Dendritic cell treated with granulocyte-macrophage colony-stimulating factor and Interleukin-4, amounts not matched to agents 40 ng/mL and 50 ng/mL, for 4 days (primary cell): ENCODE measurements around the gene STMND1.
A peak's percentile ranks its signal among the peaks of the same experiment; 100 is the strongest.
"Not testable (repeated sequence)": the region's sequence is repeated elsewhere in the genome, so short reads cannot be mapped to it uniquely, and the experiment has no call there.

Source experiments
- H3K27ac Mint-ChIP-seq: one replicate; pipeline ENCODE4 v1.8.0; 2022; ENCODE audit warnings: mild to moderate bottlenecking, mixed read lengths
- H3K27me3 Mint-ChIP-seq: one replicate; pipeline ENCODE4 v1.8.0; 2022; ENCODE audit warnings: mild to moderate bottlenecking, mixed read lengths
- H3K36me3 Mint-ChIP-seq: one replicate; pipeline ENCODE4 v1.8.0; 2022; ENCODE audit warnings: low read depth, mixed read lengths
- H3K4me1 Mint-ChIP-seq: one replicate; pipeline ENCODE4 v1.8.0; 2022; ENCODE audit warnings: low read depth, mixed read lengths
- H3K4me3 Mint-ChIP-seq: one replicate; pipeline ENCODE4 v1.8.0; 2022; ENCODE audit warnings: mild to moderate bottlenecking, moderate library complexity, mixed read lengths
- H3K9me3 Mint-ChIP-seq: one replicate; pipeline ENCODE4 v1.8.0; 2022; ENCODE audit warnings: mixed read lengths
- intact Hi-C: fragments of 100-400 bp; cut with micrococcal nuclease; formaldehyde crosslinking; loops from one replicate; pipeline ENCODE4 v1.15.0; 2022

The STMND1 gene

DNA sequence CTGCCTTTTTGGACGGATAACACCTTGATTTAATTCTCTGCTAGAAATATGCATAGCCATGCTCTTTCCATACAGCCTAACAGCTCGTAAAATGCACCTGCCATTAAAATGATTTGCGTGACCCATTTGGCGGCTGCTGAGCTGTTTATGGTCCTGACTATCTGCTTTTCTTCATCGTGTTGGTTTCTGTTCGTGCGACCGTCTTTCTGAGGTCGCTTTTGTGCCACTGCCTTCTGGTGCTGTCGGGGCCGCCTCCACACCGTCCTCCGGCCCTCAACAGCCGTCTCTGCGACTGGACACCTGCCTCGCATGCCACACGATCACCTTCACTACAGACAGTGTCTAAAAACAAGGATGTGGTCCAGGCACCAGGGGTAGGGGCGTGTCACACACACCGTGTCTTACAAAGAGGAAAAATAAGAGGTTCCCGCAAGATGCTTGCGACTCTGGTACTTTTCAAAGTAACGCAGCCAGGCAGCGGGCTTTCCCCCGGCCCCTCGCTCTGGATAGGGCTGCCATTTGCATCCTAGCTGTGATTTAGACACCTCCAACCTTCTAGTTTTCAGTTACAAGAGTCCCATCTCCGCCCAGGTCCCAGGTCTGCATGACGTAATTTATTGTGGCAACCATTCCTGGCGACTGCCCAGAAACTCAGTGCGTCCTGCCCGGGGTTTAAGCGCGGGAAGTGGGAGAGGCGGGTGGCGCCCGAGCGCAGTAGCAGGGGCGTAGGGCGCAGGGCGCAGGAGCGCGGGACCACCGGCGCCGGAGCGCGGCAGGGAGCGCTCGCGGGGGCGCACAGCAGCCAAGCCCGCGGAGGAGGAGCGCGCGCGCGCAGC, at the start of gene STMND1:
Gene STMND1 (plus strand): TSS at position 629 of the 836 bp plus-strand sequence. CDS start 208 bp downstream, outside the sequence.
- no peak within 1 kb of the TSS for H3K27ac Mint-ChIP-seq
- H3K4me1 Mint-ChIP-seq: peaks cover 22% of the 10 kb centered on the region
- H3K36me3 Mint-ChIP-seq: no peaks in the 10 kb centered on the region
- H3K9me3 Mint-ChIP-seq: no peaks in the 10 kb centered on the region
- intact Hi-C loops: no loop called here
- peaks cover 53% of the 10 kb centered on the region for H3K27me3 Mint-ChIP-seq
- peak within 1 kb of the TSS; percentile 68 for H3K4me3 Mint-ChIP-seq

DNA sequence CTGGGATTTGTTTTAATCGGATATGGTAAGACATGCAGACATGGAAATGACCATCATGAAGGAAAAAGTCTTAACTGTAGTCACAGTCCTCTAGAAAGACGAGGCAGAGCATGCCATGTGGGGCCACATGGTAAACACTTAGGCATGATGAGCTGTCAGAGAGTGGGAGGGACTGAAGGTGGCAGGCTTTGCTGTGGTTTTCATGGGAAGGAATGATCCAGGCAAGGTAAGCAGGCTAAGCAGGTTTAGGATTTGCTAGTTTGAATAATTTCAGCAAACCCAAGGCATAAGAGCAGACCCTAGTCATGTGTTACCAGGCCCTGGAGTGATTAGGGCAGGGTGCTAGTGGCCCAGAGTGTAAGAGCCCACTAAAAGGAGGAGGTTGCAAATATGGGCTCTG, 47.2 kb upstream of the STMND1 start:
- intact Hi-C loops: no loop called here
- H3K4me3 Mint-ChIP-seq: no peak overlapping the region
- no peaks in the 10 kb centered on the region for H3K9me3 Mint-ChIP-seq
- H3K27ac Mint-ChIP-seq: no peak overlapping the region
- no peaks in the 10 kb centered on the region for H3K27me3 Mint-ChIP-seq
- H3K36me3 Mint-ChIP-seq: no peaks in the 10 kb centered on the region
- no peaks in the 10 kb centered on the region for H3K4me1 Mint-ChIP-seq

DNA sequence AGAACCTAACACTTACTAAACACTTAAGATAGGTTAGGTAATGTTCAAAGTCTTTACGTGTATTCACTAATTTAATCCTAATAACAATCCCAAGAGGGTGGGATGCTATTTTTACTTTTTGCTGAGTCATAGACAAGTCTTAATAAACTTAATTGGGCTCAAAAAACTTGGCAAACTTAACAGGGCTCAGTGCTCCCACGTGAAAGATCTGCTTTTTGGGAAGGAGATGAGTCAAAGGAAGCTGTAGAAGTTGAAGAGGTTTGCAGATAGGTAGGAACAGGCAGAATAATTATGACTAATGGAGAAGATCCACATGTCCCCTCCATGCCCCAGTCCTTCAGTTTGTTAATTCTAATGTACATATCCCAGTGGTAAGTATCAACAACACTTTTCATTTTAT, 44.5 kb upstream of the STMND1 start:
- Mint-ChIP-seq H3K4me3 (no peak overlapping the region), H3K4me1 (no peaks in the 10 kb centered on the region), H3K9me3 (no peaks in the 10 kb centered on the region), H3K27ac (no peak overlapping the region), H3K27me3 (no peaks in the 10 kb centered on the region), H3K36me3 (no peaks in the 10 kb centered on the region)
- intact Hi-C loops: no loop called here

DNA sequence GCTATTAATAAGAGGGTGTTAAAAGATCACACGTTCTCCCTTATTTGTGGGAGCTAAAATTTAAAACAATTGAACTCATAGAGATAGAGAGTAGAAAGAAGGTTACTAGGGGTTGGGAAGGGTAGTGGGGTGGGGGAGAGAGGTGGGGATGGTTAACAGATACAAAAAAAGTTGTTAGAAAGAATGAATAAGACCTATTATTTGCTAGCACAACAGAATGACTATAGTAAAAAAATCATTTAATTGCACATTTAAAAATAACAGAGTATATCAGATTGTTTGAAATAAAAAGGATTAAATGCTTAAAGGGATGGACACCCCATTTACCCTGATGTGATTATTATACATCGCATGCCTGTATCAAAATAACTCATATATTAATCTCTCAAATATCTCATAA, 43.3 kb upstream of the STMND1 start:
- H3K36me3 Mint-ChIP-seq: no peaks in the 10 kb centered on the region
- no peaks in the 10 kb centered on the region for H3K9me3 Mint-ChIP-seq
- H3K4me1 Mint-ChIP-seq: no peaks in the 10 kb centered on the region
- no peak overlapping the region for H3K27ac Mint-ChIP-seq
- intact Hi-C loops: no loop called here
- H3K4me3 Mint-ChIP-seq: no peak overlapping the region
- no peaks in the 10 kb centered on the region for H3K27me3 Mint-ChIP-seq

DNA sequence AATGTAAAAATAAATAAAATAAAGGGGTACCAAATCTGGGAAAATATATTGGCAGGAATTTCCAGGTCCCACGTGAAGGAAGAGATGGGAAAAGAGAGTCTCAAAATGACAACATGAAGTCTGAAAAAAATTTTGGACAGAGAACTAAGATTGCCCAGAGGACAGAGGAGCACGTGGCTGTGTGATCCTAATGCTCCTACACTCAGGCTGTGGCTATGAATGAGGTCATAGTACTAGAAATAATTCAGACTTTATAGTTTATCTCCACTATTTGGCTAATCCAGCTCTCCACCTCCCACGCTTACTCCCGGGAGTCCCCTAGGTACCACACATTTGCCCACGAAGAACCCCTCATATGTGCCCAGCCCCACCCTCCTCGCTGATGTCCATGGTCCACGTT, 42.8 kb upstream of the STMND1 start:
- Mint-ChIP-seq H3K27me3 (no peaks in the 10 kb centered on the region), H3K4me1 (no peaks in the 10 kb centered on the region), H3K9me3 (no peaks in the 10 kb centered on the region), H3K36me3 (no peaks in the 10 kb centered on the region), H3K4me3 (no peak overlapping the region), H3K27ac (no peak overlapping the region)
- intact Hi-C loops: no loop called here

DNA sequence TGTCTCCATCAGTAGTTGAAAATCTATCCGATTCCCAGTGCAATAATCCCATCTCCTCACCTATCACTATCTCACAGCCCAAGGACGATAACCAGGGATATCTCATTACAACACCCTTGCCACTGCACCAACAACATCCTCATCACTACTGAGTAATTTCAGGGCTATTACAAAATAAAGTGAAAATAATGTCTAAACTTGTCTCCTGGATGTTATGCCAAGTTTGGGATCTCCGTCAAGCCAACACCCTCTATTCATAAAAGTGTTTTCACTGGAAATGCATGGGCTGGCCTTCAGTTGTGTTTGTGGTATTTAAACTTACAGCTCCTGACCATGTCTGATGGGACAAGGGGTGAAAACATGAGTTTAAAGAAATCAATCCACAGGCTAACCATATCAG, 42.0 kb upstream of the STMND1 start:
- Mint-ChIP-seq H3K9me3 (no peaks in the 10 kb centered on the region), H3K4me1 (no peaks in the 10 kb centered on the region), H3K27ac (no peak overlapping the region), H3K27me3 (no peaks in the 10 kb centered on the region), H3K4me3 (no peak overlapping the region), H3K36me3 (no peaks in the 10 kb centered on the region)
- intact Hi-C loops: no loop called here

DNA sequence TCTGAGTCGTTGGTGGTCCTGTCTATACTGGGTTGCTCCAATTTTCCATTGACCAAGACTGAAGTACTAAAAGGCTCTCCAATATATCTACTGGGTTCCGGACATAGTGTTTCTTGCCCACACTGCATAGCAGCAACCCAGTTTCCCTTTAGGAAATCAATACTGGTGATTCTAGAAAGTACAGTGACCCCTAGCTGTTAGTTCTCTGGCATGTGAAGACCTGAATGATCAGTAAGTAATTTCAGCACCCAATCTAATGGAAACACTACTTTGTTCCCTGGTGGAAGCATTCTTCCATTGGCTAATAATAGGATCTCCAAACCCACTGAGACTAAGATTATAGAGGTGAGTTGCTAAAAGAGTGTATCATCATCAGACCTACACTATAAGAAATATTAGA, 40.8 kb upstream of the STMND1 start:
- no peak overlapping the region for H3K27ac Mint-ChIP-seq
- no peaks in the 10 kb centered on the region for H3K9me3 Mint-ChIP-seq
- H3K4me3 Mint-ChIP-seq: no peak overlapping the region
- no peaks in the 10 kb centered on the region for H3K36me3 Mint-ChIP-seq
- intact Hi-C loops: no loop called here
- H3K27me3 Mint-ChIP-seq: no peaks in the 10 kb centered on the region
- no peaks in the 10 kb centered on the region for H3K4me1 Mint-ChIP-seq

DNA sequence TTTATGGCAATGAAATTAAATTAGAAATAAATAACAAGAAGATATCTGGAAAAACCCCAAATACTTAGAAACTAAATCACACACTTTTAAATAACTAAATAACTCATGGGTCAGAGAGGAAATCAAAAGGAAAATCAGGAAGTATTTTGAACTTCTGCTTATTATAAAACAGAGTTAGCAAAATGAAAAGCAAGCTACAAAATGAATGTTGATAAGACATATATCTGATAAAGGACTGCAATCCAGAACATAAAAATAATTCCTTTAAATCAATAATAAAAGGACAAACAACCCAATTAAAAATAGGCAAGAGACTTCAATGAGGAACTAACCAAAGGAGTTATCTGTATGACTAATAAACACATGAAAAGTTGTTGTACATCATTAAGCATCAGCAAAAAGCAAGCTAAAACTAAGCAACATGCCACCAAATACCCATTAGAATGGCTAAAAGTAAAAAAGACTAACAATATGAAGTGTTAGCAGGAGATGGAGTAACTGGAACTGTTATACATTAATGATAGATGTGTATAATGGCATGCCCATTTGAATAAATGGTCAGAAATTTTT, 38.9 kb upstream of the STMND1 start:
- intact Hi-C loops: no loop called here
- no peaks in the 10 kb centered on the region for H3K4me1 Mint-ChIP-seq
- no peaks in the 10 kb centered on the region for H3K9me3 Mint-ChIP-seq
- H3K27ac Mint-ChIP-seq: no peak overlapping the region
- no peaks in the 10 kb centered on the region for H3K36me3 Mint-ChIP-seq
- H3K27me3 Mint-ChIP-seq: no peaks in the 10 kb centered on the region
- H3K4me3 Mint-ChIP-seq: no peak overlapping the region

DNA sequence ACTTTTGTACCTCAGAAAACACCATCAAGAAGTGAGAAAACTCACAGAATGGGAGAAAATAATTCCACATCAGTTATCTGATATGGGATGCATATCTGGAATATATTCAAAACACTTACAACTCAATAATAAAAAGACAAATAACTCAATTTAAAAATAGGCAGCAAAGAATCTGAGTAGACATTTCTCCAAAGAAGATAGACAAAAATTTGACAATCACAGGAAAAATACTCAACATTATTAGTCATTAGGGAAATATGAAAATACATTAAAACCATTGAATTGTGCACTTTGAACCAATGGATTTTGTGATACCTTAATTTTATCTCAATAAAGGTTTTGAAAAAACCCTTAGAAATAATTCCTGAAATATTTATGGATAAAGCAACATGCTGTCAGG, 36.9 kb upstream of the STMND1 start:
- Mint-ChIP-seq H3K36me3 (no peaks in the 10 kb centered on the region), H3K27me3 (no peaks in the 10 kb centered on the region), H3K4me3 (no peak overlapping the region), H3K27ac (no peak overlapping the region), H3K9me3 (peaks cover 17% of the 10 kb centered on the region), H3K4me1 (no peaks in the 10 kb centered on the region)
- intact Hi-C loops: no loop called here

DNA sequence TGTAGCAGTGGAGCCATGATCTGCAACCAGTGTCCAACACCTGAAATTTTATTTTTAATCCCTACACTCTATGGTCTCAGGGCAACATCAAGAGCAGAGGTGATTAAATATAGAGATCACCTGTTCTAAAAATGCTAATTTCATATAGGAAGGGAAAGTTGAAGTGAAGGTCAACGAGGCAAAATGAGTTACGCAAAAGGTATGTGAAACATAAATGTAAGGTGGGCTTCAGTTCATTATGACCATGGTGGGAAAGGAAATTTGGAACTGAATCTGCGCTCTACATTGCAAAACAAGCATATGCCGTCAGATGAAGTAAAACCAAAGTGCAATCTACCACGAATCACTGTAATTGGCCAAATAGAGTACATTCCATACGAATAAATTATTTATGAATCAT, 35.2 kb upstream of the STMND1 start:
- Mint-ChIP-seq H3K27ac (no peak overlapping the region), H3K27me3 (peaks cover 2% of the 10 kb centered on the region), H3K4me3 (no peak overlapping the region), H3K9me3 (peaks cover 33% of the 10 kb centered on the region), H3K36me3 (no peaks in the 10 kb centered on the region), H3K4me1 (no peaks in the 10 kb centered on the region)
- intact Hi-C loops: no loop called here

DNA sequence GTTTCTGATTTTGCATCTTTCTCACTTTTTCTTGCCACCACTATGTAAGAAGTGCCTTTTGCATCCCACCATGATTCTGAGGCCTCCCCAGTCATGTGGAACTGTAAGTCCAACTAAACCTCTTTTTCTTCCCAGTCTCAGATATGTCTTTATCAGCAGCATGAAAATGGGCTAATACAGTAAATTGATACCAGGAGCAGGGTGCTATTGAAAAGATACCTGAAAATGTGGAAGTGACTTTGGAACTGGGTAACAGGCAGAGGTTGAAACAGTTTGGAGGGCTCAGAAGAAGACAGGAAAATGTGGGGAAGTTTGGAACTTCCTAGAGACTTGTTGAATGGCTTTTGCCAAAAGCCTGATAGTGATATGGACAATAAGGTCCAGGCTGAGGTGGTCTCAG, 32.9 kb upstream of the STMND1 start:
- H3K36me3 Mint-ChIP-seq, H3K27ac Mint-ChIP-seq, intact Hi-C loops, H3K4me1 Mint-ChIP-seq, H3K4me3 Mint-ChIP-seq, H3K27me3 Mint-ChIP-seq: not testable (repeated sequence)
- H3K9me3 Mint-ChIP-seq: peaks cover 47% of the 10 kb centered on the region

DNA sequence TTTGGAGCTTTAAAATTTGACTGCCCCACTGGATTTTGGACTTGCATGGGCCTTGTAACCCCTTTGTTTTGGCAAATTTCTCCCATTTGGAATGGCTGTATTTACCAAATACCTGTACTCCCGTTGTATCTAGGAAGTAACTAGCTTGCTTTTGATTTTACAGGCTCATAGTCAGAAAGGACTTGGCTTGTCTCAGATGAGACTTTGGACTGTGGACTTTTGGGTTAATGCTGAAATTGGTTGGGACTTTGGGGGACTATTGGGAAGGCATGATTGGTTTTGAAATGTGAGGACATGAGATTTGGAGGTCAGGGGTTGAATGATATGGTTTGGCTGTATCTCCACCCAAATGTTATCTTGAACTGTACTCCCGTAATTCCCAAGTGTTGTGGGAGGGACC, 31.4 kb upstream of the STMND1 start:
- intact Hi-C loops, H3K4me3 Mint-ChIP-seq, H3K4me1 Mint-ChIP-seq, H3K27me3 Mint-ChIP-seq, H3K27ac Mint-ChIP-seq, H3K36me3 Mint-ChIP-seq: not testable (repeated sequence)
- H3K9me3 Mint-ChIP-seq: peaks cover 50% of the 10 kb centered on the region

DNA sequence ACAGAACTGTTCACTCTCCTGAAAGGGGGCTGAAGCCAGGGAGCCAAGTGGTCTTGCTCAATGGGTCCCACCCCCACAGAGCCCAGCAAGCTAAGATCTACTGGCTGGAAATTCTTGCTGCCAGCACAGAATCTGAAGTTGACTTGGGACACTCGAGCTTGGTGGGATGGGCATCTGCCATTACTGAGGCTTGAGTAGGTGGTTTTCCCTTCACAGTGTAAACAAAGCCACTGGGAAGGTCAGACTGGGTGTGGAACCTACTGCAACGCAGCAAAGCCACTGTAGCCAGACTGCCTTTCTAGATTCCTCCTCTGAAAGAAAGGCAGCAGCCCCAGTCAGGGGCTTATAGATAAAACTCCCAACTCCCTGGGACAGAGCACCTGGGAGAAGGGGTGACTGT, 28.3 kb upstream of the STMND1 start:
- H3K4me3 Mint-ChIP-seq, H3K27ac Mint-ChIP-seq, H3K36me3 Mint-ChIP-seq, intact Hi-C loops, H3K4me1 Mint-ChIP-seq: not testable (repeated sequence)
- peaks cover 65% of the 10 kb centered on the region for H3K9me3 Mint-ChIP-seq
- H3K27me3 Mint-ChIP-seq: peaks cover 16% of the 10 kb centered on the region

DNA sequence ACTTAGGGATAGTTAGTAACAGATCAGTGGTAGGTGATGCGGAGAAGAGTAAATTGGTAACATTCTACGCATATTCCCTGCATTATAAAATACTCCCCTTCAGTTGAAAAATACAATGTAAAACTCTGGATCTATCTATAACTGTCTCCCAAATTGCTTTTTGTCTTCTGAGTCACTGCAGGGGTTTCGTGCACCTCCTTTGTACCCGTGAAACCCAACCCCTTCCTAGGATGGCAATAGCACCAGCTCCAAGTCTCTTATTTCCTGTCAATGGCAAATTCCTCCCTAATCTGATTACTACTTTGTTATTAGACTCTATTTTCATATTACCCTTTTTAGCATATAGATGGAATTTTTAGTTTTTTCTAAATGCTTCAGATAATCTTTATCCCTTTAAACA, 20.6 kb upstream of the STMND1 start:
- H3K4me1 Mint-ChIP-seq: no peaks in the 10 kb centered on the region
- no peak overlapping the region for H3K27ac Mint-ChIP-seq
- peaks cover 9% of the 10 kb centered on the region for H3K9me3 Mint-ChIP-seq
- no peak overlapping the region for H3K4me3 Mint-ChIP-seq
- intact Hi-C loops: no loop called here
- no peaks in the 10 kb centered on the region for H3K36me3 Mint-ChIP-seq
- peaks cover 17% of the 10 kb centered on the region for H3K27me3 Mint-ChIP-seq
